AG09319 (cell line): ENCODE data around the gene KAT6B.

Source experiments
- DNase-seq: peaks from one replicate; pipeline ENCODE4 v3.0.0-alpha.2; 2010; ENCODE audit warnings: low read depth; ENCODE audit errors: extremely low read depth
- TF ChIP-seq, protein P1 (sequence below): IDR thresholded peaks from 2 replicates; pipeline ENCODE4 v1.5.1; 2011; ENCODE audit warnings: low read depth, mild to moderate bottlenecking, inconsistent platforms, low read length, moderate library complexity

Gene KAT6B

DNA sequence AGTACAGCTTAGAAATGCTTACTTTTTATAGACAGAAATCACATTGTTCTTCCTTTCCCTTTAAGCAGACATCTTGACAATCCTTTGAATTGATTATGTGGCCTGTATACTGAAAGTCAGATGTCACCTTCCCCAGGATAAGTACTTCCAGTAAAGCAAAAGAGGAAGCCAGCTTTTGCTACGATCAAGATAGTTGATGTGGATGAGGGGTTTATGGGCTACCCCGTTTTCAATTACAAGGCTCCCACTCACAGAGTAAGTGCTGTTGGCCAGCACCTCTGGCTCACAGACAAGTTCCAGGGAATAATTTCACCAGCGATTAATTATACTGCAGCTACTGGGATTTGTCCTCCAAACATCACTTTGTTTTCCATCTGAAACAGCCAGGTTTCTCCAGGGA is 189.9 kb downstream of the KAT6B start:
- DNase-seq = no peak
- TF ChIP-seq, protein P1, sequence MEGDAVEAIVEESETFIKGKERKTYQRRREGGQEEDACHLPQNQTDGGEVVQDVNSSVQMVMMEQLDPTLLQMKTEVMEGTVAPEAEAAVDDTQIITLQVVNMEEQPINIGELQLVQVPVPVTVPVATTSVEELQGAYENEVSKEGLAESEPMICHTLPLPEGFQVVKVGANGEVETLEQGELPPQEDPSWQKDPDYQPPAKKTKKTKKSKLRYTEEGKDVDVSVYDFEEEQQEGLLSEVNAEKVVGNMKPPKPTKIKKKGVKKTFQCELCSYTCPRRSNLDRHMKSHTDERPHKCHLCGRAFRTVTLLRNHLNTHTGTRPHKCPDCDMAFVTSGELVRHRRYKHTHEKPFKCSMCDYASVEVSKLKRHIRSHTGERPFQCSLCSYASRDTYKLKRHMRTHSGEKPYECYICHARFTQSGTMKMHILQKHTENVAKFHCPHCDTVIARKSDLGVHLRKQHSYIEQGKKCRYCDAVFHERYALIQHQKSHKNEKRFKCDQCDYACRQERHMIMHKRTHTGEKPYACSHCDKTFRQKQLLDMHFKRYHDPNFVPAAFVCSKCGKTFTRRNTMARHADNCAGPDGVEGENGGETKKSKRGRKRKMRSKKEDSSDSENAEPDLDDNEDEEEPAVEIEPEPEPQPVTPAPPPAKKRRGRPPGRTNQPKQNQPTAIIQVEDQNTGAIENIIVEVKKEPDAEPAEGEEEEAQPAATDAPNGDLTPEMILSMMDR = no peak

DNA sequence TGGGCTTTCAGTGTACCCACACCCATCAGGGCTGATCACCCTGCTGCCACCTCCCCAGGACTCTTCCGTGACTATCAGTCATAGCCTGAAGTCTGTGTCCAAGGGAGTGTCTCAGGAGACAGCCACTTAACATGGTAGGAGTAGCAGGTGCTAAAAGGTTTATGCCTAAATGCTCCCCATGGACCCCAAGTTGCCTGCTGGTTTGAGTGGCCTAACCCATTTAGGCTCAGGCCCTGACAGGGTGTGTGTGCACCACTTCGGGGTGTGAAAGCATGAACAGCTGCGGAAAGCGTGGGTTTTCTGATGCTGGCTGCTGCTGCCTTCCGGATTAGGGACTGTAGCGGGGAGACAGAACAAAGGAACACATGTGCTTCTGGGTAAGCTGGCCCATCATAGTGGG is 191.9 kb downstream of the KAT6B start:
- TF ChIP-seq, protein P1 = no peak
- DNase-seq = no peak

DNA sequence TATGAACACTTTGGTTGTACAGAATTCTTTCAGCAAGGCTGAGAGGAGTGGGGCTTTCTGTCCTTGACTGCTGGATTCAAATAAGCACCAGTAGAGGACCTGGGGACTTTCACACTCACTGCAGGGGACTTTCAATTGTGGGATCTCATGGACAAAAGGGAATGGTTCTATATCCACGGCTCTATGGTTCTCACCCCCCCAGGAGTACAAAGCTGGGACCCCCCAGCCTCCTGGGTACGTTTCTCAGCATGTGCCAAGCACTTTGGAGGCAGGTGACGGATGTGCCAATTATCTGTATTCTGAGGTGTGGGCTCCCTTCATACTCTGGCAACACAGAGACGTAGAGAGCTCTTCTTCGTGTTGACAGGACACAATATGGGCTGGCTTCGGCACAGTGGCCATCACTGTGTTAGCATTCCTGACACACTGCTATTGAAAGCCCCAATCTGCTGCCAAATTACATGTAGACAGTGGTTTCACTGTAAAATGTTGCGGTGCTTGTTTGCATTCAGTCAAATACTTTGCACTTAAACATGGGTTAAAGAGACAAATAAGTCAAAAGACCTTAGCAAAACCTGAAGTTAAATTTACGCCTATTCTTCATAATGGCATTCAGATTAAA is 192.4 kb downstream of the KAT6B start:
- TF ChIP-seq, protein P1 = no peak
- no peak for DNase-seq

DNA sequence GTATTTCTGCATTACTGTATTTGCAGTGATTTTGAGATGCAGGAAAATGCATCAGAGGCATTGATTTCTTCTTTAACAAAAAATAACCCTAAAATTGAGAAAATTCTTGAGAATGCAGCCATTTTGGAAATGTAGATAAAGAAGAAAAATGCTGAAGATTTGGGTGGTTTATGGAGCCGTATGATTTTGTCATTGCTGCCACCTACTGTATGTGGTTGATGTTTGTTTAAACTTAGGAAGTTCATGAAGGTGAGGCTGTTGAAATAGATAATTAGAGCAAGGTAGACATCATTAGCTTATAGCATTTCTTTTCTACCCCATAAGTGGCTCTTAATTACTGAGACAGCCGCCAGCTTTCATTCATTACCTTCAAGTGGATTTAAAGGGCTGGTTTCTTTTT is 193.0 kb downstream of the KAT6B start:
- TF ChIP-seq, protein P1 = peak; percentile 24
- DNase-seq = no peak

DNA sequence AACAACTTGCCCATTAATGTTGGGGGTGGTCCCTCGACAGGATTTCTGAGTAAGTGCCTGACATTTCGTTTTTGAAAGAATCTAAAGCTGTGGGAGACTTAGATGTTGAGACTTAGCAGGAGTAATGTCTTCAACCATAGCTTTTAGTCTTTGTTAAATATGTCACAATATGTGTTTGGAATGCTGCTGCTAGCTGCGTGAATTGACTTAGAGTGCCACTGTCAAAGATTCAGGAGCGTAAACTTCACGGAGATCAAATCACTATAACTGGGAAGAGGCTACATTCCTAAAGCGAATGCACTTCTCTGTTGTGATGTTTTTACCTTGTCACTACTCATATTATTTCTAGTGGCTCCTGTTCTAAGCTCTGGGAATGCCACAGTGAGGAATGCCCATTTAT is 193.8 kb downstream of the KAT6B start:
- no peak for DNase-seq
- TF ChIP-seq, protein P1 = no peak

DNA sequence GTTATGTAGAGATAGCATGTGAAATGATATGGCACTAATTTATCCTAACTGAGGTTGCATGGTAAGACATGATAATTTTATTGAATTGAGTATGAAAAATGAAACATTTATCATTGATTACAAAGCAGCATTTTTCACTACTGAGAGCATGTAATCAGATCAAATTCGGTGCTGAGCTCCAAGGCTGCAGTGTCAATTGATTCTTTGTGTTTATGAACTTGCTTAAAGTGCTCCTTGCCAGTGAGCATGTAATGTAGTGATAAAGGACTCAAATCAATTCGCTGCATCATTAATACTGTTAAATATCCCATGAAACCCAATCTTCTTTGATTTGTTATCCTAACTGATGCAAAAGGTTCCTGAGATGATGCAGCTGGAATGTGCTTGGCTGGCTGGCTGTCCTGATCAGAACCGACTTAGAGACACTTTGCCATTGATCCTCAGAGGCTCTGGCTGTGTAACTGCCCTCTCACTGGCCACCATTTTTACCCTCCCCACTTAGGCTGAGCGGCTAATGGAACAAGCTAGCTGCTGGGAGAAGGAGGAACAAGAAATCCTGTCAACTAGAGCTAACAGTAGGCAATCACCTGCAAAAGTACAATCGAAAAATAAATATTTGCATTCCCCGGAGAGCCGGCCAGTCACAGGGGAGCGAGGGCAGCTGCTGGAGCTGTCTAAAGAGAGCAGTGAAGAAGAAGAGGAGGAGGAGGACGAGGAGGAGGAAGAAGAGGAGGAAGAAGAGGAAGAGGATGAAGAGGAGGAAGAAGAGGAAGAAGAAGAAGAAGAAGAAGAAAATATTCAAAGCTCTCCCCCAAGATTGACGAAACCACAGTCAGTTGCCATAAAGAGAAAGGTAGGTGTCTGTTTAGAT is 195.2 kb downstream of the KAT6B start:
- DNase-seq = no peak
- TF ChIP-seq, protein P1 = no peak

DNA sequence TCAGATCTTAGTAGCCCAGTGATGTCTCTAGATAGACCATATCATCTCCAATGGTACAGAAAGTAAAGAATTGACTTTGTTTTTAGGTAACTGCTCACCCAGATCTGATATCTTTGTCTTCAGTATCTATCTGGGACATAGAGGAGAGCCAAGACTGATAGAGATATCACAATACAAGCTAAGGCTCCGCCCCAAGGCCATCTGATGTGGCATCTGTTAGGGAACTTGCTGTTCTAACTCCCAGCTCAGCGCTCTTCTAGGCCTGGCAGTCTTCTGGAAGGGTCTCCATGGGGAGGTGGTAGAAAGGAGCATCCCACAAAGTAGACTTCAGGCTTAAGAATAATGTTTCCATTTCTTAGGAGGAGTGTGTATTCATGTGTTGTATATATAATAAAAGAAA is 196.7 kb downstream of the KAT6B start:
- no peak for DNase-seq
- TF ChIP-seq, protein P1 = no peak
